Body of pancreas (tissue), 4 donors: Measurements from ENCODE around the gene NEK7. TPM values are rescaled to one million over a fixed set of nuclear protein-coding genes. Genes with fewer than 3 reads are reported as not detected.
A peak's percentile ranks its signal among the peaks of the same experiment; 100 is the strongest.

Experiments
- ATAC-seq: fragments of 150-250 bp; one replicate; pipeline ENCODE4 v1.9.1; 2016
- DNase-seq, 4 donors: peaks; one replicate each; pipeline ENCODE4 v3.0.0-alpha.2; 2019
- H3K27ac ChIP-seq, 4 donors: fragments of 200-600 bp; sonication (generic); 1 replicate in 3 of 4; 2 replicates in 1 of 4; pipeline versions ENCODE4 v1.5.1 to v1.6.1; 2016 to 2019; ENCODE audit warnings: mild to moderate bottlenecking in 1 of 4, mixed read lengths in 1 of 4, moderate library complexity in 1 of 4
- H3K27me3 ChIP-seq, 2 donors: fragments of 200-600 bp; sonication (generic); one replicate each; pipeline ENCODE4 v1.6.0; 2016; ENCODE audit warnings: mild to moderate bottlenecking in 1 of 2
- H3K36me3 ChIP-seq, 2 donors: fragments of 200-600 bp; sonication (generic); replicated peaks in 1 of 2; 2 replicates each; pipeline ENCODE4 v1.5.1; 2016; ENCODE audit warnings: low read depth in 2 of 2; ENCODE audit not compliant: insufficient read depth in 1 of 2
- H3K4me1 ChIP-seq: fragments of 200-600 bp; sonication (generic); one replicate; pipeline ENCODE4 v1.6.0; 2016
- H3K4me3 ChIP-seq, 2 donors: fragments of 200-600 bp; sonication (generic); 1 replicate in 1 of 2; 2 replicates in 1 of 2; pipeline ENCODE4 v1.5.1; 2016 to 2019
- H3K9me3 ChIP-seq, 3 donors: fragments of 200-600 bp; sonication (generic); 1 replicate in 2 of 3; 2 replicates in 1 of 3; pipeline ENCODE4 v1.5.1; 2016
- CTCF ChIP-seq, 7 experiments: fragments of 450-650 bp in 4 of 7; fragments of 200-600 bp in 3 of 7; sonication (generic) in 3 of 7; IDR thresholded peaks; one replicate each; pipeline ENCODE4 v1.5.1; 2016 to 2019; ENCODE audit warnings: antibody characterized with exemption in 7 of 7
- POLR2A ChIP-seq, 3 donors: fragments of 450-650 bp; IDR thresholded peaks; one replicate each; pipeline ENCODE4 v1.6.1; 2016; ENCODE audit warnings: antibody characterized with exemption in 3 of 3, mild to moderate bottlenecking in 2 of 3
- whole genome bisulfite sequencing, 2 donors: methylation state at CpG; one replicate each; pipeline ENCODE4 v1.1.5; 2017; 5-methylcytosine and 5-hydroxymethylcytosine counted together
- intact Hi-C: fragments of 100-400 bp; cut with DNase I; formaldehyde crosslinking; loops from one replicate; pipeline ENCODE4 v1.15.1; 2023
- total RNA-seq, 2 donors: library from RNA; depleted of rRNA; stranded (reverse); fragments of >200 nt; gene quantifications; one replicate each; pipeline ENCODE4 v1.1.0, GENCODE V29; 2016

The NEK7 gene
- total RNA-seq, 2 donors from 2014 or later = 39.2 to 49.5 TPM

DNA sequence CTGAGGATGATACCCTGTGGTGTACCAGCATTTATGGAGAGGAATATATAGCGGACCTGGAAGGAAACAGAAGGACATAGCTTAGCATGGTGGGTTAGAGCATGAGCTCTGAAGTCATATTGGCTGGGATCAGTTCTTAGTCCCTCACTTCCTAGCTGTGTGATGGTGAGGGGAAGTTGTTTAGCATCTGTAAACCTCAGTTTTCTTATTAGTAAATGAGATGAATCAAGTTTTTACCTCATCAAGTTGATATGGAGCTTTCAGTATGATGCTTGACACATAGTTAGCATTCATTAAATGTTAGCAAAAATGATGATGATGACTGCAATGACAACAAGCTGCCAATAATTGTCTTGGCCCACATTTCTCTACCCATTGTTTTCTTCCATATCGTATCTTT is 84.8 kb downstream of the NEK7 start:
- no peak for TF ChIP-seq POLR2A (IDR thresholded peaks at IDR 0.05)
- no peak for TF ChIP-seq CTCF (IDR thresholded peaks at IDR 0.05)
- H3K36me3 ChIP-seq = no peaks in the 10 kb centered on the region
- no peak overlapping the region for H3K27ac ChIP-seq
- DNase-seq (no peak), ATAC-seq (no peak)
- 83 to 95% methylated on average over 2 of the region's 2 CpGs for WGBS, 2 donors
- intact Hi-C loops = no loop called here
- no peaks in the 10 kb centered on the region for H3K27me3 ChIP-seq
- H3K4me3 ChIP-seq = no peak overlapping the region
- H3K9me3 ChIP-seq = no peaks in the 10 kb centered on the region
- H3K4me1 ChIP-seq = peaks cover 36% of the 10 kb centered on the region

DNA sequence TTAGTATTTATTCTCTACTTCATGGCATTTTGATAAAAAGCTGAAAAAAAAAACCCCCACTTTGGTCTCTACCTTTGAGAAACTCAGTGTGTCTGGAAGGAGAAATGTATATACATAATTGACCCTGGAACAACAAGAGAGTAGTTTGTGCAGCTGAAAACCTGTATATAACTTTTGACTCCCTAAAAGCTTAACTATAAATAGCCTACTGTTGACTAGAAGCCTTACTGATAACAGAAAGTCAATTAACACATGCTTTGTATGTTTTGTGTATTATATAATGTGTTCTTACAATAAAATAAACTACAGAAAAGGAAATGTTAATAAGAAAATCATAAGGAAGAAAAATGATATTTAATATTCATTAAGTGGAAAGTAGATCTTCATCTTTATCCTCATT is 88.0 kb downstream of the NEK7 start:
- Histone ChIP-seq H3K4me1 (peaks cover 23% of the 10 kb centered on the region), H3K27me3 (no peaks in the 10 kb centered on the region), H3K36me3 (no peaks in the 10 kb centered on the region), H3K4me3 (no peak overlapping the region), H3K27ac (no peak overlapping the region), H3K9me3 (no peaks in the 10 kb centered on the region)
- intact Hi-C loops = no loop called here
- TF ChIP-seq POLR2A (IDR thresholded peaks at IDR 0.05) (no peak), CTCF (IDR thresholded peaks at IDR 0.05) (no peak)
- DNase-seq = no peak
- no peak for ATAC-seq

DNA sequence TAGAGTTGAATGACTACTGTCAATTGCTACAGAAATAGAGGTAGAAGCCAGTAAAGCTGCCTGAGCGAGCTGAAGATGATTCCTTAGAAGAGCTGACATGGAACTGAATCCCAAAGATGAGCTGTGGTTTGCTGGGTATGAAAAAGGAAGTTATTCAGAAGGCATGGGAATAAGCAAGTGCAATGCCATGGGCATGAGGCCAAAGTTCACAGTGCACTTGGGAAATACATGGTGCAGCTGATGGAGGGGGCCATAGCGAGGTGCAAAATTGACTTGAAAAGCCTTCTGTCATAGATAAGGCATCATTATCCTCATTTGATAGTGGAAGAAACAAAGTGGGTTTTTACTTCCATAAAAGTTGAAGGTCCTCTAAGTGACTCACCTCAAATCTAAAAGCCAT is 88.6 kb downstream of the NEK7 start:
- TF ChIP-seq POLR2A (IDR thresholded peaks at IDR 0.05) (no peak), CTCF (IDR thresholded peaks at IDR 0.05) (no peak)
- DNase-seq (peak; percentile 13 to 47 (median 28)), ATAC-seq (no peak)
- Histone ChIP-seq H3K4me3 (no peak overlapping the region), H3K9me3 (no peaks in the 10 kb centered on the region), H3K4me1 (peaks cover 22% of the 10 kb centered on the region), H3K27ac (no peak overlapping the region), H3K36me3 (no peaks in the 10 kb centered on the region), H3K27me3 (no peaks in the 10 kb centered on the region)
- intact Hi-C loops = no loop called here
- 70 to 76% methylated on average over 2 of the region's 2 CpGs for WGBS, 2 donors

GRCh38 chr1:198246337-198246736 is 89.5 kb downstream of the NEK7 start:
- ATAC-seq = no peak
- TF ChIP-seq POLR2A (IDR thresholded peaks at IDR 0.05) (no peak), CTCF (IDR thresholded peaks at IDR 0.05) (no peak)
- H3K9me3 ChIP-seq = no peaks in the 10 kb centered on the region
- no peaks in the 10 kb centered on the region for H3K27me3 ChIP-seq
- no peak overlapping the region for H3K27ac ChIP-seq
- H3K4me3 ChIP-seq = no peak overlapping the region
- WGBS, 2 donors = 95 to 96% methylated on average over 7 of the region's 7 CpGs
- no peaks in the 10 kb centered on the region for H3K36me3 ChIP-seq
- intact Hi-C loops = no loop called here
- peaks cover 22% of the 10 kb centered on the region for H3K4me1 ChIP-seq
- DNase-seq = no peak

DNA sequence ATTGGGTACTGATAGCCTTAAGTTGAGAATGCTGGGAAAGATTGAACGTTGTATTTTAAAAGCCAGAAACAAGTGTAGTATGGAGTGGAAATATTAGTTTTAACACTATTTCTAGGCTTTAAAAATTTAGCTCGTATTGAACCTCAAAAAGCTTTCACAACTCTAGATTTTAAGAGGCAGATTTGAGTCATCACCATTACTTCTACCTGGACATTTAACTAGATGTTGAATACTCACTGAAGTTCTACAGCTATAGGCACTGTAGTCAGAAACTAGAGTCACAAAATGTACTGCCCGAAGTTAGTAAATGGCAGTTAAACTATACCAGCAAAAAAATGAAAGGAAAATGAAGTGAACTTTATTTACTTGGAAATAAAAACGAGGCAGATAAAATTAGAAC is 96.5 kb downstream of the NEK7 start:
- Histone ChIP-seq H3K4me1 (no peaks in the 10 kb centered on the region), H3K9me3 (no peaks in the 10 kb centered on the region), H3K36me3 (no peaks in the 10 kb centered on the region), H3K27me3 (no peaks in the 10 kb centered on the region), H3K27ac (no peak overlapping the region), H3K4me3 (no peak overlapping the region)
- TF ChIP-seq CTCF (IDR thresholded peaks at IDR 0.05) (no peak), POLR2A (IDR thresholded peaks at IDR 0.05) (no peak)
- intact Hi-C loops = no loop called here
- WGBS, 2 donors = 63 to 74% methylated on average over 4 of the region's 4 CpGs
- ATAC-seq (no peak), DNase-seq (no peak)
